Measurements from ENCODE around the gene VAV3. TPM values are rescaled to one million over a fixed set of nuclear protein-coding genes. Genes with fewer than 3 reads are reported as not detected.

Gene VAV3
- total RNA-seq, 1 experiment from 2014 or later, result 0.57 TPM

DNA sequence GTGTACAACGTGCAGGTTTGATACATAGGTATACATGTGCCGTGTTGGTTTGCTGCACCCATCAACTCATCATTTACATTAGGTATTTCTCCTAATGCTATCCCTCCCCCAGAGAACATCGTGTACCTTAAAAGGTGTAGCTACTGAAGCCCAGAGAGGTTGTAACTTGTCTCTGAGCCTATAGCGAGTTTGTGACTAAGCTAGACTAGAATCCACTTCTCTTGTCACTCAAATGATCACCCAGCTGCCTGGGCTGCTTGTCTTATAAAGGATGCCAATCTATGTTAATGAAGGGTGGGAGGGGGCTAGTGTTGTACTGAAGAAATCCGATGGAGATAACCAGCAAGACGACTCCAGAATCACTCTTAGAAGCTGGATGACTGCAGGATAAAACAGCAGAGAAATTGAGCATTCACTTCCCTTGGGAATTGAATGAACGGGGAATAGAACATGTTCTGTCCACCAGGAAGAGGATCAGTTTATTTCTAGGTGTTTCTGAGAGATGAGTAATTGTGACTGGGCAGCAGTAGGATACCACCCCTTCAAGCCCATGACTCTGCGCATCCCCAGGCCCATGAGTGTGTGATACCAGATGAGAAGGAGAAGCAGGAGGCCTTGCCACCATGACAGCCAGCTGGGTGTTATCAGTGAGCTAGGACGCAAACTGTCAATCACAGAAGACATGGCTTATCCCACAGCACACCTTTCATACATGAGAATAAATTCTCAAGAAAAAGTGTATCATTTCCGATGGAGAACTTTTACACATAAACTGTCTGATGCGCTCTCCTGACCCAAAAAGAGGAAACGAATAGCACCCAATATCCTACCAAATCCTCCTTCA is 433.7 kb downstream of the VAV3 start:
- Mint-ChIP-seq H3K4me1 (ENCODE audit: low read depth, unreplicated experiment) (no peaks in the 10 kb centered on the region), H3K36me3 (ENCODE audit: insufficient read depth, unreplicated experiment) (no peaks in the 10 kb centered on the region), H3K27me3 (ENCODE audit: insufficient read depth, unreplicated experiment) (peaks cover 4% of the 10 kb centered on the region), H3K9me3 (ENCODE audit: unreplicated experiment) (no peaks in the 10 kb centered on the region), H3K4me3 (ENCODE audit: unreplicated experiment) (no peak overlapping the region), H3K27ac (ENCODE audit: unreplicated experiment) (no peak overlapping the region)
- H3K27me3 ChIP-seq (replicated peaks; ENCODE audit: control insufficient read depth, insufficient read depth, low read length), result no peaks in the 10 kb centered on the region
- intact Hi-C loops (cut with micrococcal nuclease; ENCODE audit: unreplicated experiment), result loop anchor here (10.0 kb wide), 1 partner anchor 214 kb away; no protein-coding TSS in a partner anchor
- no peaks in the 10 kb centered on the region for H3K4me1 ChIP-seq
- H3K4me3 ChIP-seq (ENCODE audit: low read depth, low read length), result no peak overlapping the region
- ChIA-PET POLR2A (no interaction called here), CTCF (interaction anchor here (0.7 kb wide), 1 partner anchor 217 kb away, joined by 3 read pairs; no protein-coding TSS in a partner anchor)
- TF ChIP-seq, protein P1, sequence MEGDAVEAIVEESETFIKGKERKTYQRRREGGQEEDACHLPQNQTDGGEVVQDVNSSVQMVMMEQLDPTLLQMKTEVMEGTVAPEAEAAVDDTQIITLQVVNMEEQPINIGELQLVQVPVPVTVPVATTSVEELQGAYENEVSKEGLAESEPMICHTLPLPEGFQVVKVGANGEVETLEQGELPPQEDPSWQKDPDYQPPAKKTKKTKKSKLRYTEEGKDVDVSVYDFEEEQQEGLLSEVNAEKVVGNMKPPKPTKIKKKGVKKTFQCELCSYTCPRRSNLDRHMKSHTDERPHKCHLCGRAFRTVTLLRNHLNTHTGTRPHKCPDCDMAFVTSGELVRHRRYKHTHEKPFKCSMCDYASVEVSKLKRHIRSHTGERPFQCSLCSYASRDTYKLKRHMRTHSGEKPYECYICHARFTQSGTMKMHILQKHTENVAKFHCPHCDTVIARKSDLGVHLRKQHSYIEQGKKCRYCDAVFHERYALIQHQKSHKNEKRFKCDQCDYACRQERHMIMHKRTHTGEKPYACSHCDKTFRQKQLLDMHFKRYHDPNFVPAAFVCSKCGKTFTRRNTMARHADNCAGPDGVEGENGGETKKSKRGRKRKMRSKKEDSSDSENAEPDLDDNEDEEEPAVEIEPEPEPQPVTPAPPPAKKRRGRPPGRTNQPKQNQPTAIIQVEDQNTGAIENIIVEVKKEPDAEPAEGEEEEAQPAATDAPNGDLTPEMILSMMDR (IDR thresholded peaks at IDR 0.05; ENCODE audit: insufficient read depth in 1 of 2, low read depth in 1 of 2, low read length in 1 of 2, severe bottlenecking in 1 of 2, unreplicated experiment in 1 of 2), result no peak
- H3K36me3 ChIP-seq (ENCODE audit: control insufficient read depth, insufficient read depth, low read length), result no peaks in the 10 kb centered on the region
- BruUV-seq (replicated peaks), result no TSS peak
- no peaks in the 10 kb centered on the region for H3K9me3 ChIP-seq
- no peak for DNase-seq

DNA sequence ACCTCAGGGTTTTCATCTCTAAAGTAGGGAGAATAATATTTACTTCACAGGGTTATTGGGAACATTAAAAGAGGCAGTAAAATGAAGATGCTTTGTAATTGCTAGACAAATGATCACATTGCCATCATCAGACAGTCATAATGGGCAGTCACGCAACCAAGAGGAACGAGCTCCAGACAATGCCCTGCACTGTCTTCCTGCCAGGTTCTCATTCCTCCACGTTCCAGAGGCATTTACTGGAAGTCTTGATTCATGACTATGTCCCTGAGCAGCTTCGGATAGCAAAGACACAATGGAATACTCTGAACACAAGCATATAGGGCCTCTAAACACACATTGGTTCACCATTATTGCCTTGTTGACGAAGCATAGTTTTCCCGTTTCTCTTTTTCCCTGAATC is 434.4 kb downstream of the VAV3 start:
- no peak overlapping the region for H3K27ac Mint-ChIP-seq (ENCODE audit: unreplicated experiment)

DNA sequence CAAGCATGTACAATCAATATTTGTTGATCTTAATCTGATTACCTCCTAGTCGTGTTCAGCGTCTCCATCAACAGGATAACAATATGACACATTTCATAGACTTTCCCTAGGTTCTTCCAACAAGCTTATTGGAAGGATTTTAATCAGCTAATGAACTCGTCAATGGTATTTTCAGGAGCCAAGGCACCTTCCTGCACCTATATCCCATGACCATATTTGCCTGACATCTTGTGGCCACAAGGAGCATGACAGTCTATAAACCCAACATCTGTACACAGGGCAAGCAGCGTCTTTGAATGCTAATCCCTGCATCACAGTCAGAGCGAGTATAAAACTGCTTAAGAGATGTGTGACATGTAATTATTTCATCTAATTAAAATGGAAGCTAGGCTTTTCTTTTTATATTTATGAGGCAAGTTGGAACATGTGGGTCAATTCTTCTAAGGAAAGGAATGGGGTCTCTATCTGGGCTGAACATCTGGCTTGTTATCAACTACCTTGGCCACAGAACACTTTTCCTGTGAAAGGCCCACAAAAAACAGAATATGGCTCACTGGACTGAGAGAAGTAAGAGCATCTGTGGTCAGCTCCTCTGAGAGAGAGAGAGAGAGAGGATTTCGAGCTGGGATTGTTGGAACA is 435.4 kb downstream of the VAV3 start:
- H3K27ac Mint-ChIP-seq (ENCODE audit: unreplicated experiment), result no peak overlapping the region
- H3K4me3 Mint-ChIP-seq (ENCODE audit: unreplicated experiment), result no peak overlapping the region
- H3K4me1 Mint-ChIP-seq (ENCODE audit: low read depth, unreplicated experiment), result no peaks in the 10 kb centered on the region
- peak; percentile 19 to 35 for DNase-seq
- intact Hi-C loops (cut with micrococcal nuclease; ENCODE audit: unreplicated experiment), result loop anchor here (1.0 to 10.0 kb wide), 3 partner anchors 99 to 252 kb away; no protein-coding TSS in a partner anchor
- H3K9me3 ChIP-seq, result no peaks in the 10 kb centered on the region
- no peaks in the 10 kb centered on the region for H3K9me3 Mint-ChIP-seq (ENCODE audit: unreplicated experiment)
- ChIA-PET POLR2A (no interaction called here), CTCF (interaction anchor here (1.5 kb wide), 1 partner anchor 99 kb away, joined by 3 read pairs; no protein-coding TSS in a partner anchor)
- no peaks in the 10 kb centered on the region for H3K27me3 Mint-ChIP-seq (ENCODE audit: insufficient read depth, unreplicated experiment)
- no peak overlapping the region for H3K4me3 ChIP-seq (ENCODE audit: low read depth, low read length)
- H3K27me3 ChIP-seq (replicated peaks; ENCODE audit: control insufficient read depth, insufficient read depth, low read length), result no peaks in the 10 kb centered on the region
- no peaks in the 10 kb centered on the region for H3K36me3 Mint-ChIP-seq (ENCODE audit: insufficient read depth, unreplicated experiment)
- no peaks in the 10 kb centered on the region for H3K36me3 ChIP-seq (ENCODE audit: control insufficient read depth, insufficient read depth, low read length)
- no peaks in the 10 kb centered on the region for H3K4me1 ChIP-seq
- TF ChIP-seq, protein P1 (IDR thresholded peaks at IDR 0.05; ENCODE audit: insufficient read depth in 1 of 2, low read depth in 1 of 2, low read length in 1 of 2, severe bottlenecking in 1 of 2, unreplicated experiment in 1 of 2), result peak; percentile 55
- BruUV-seq (replicated peaks), result no TSS peak

More for the DNA sequence above, 434.4 kb downstream of the VAV3 start:
- DNase-seq, result no peak
- Mint-ChIP-seq H3K4me3 (ENCODE audit: unreplicated experiment) (no peak overlapping the region), H3K4me1 (ENCODE audit: low read depth, unreplicated experiment) (no peaks in the 10 kb centered on the region), H3K36me3 (ENCODE audit: insufficient read depth, unreplicated experiment) (no peaks in the 10 kb centered on the region), H3K27me3 (ENCODE audit: insufficient read depth, unreplicated experiment) (peaks cover 2% of the 10 kb centered on the region), H3K9me3 (ENCODE audit: unreplicated experiment) (no peaks in the 10 kb centered on the region)
- TF ChIP-seq, protein P1 (IDR thresholded peaks at IDR 0.05; ENCODE audit: insufficient read depth in 1 of 2, low read depth in 1 of 2, low read length in 1 of 2, severe bottlenecking in 1 of 2, unreplicated experiment in 1 of 2), result no peak
- H3K4me3 ChIP-seq (ENCODE audit: low read depth, low read length), result no peak overlapping the region
- H3K4me1 ChIP-seq, result no peaks in the 10 kb centered on the region
- no peaks in the 10 kb centered on the region for H3K27me3 ChIP-seq (replicated peaks; ENCODE audit: control insufficient read depth, insufficient read depth, low read length)
- POLR2A ChIA-PET, result no interaction called here
- CTCF ChIA-PET, result no interaction called here
- BruUV-seq (replicated peaks), result no TSS peak
- intact Hi-C loops (cut with micrococcal nuclease; ENCODE audit: unreplicated experiment), result loop anchor here (10.0 kb wide), 1 partner anchor 214 kb away; no protein-coding TSS in a partner anchor
- H3K9me3 ChIP-seq, result no peaks in the 10 kb centered on the region
- no peaks in the 10 kb centered on the region for H3K36me3 ChIP-seq (ENCODE audit: control insufficient read depth, insufficient read depth, low read length)

Measured in Caco-2 (cell line).